Measurements from ENCODE around the gene PIGZ. TPM values are rescaled to one million over a fixed set of nuclear protein-coding genes. Genes with fewer than 3 reads are reported as not detected.

Gene PIGZ
- total and polyA plus RNA-seq, 4 donors, result 0.99 to 2.4 (median 1.6) TPM

GRCh38 chr3:196985954-196986885 lies 17.6 kb upstream of the PIGZ start (continued):
- TF ChIP-seq ZBTB33 (IDR thresholded peaks at IDR 0.05), result no peak
- no peak for TF ChIP-seq ATF3 (IDR thresholded peaks at IDR 0.05)
- TF ChIP-seq FOXA2 (IDR thresholded peaks at IDR 0.05), result no peak
- no peak for TF ChIP-seq MAX (IDR thresholded peaks at IDR 0.05)
- TF ChIP-seq NR2F2 (IDR thresholded peaks at IDR 0.05), result no peak
- no peak for TF ChIP-seq FOXA1 (IDR thresholded peaks at IDR 0.05)
- no peak for TF ChIP-seq EGR1 (IDR thresholded peaks at IDR 0.05; ENCODE audit: low read depth in 2 of 2)
- no peak for TF ChIP-seq YY1 (IDR thresholded peaks at IDR 0.05)
- no peak for TF ChIP-seq HNF4A (conservative IDR thresholded peaks at IDR 0.05)
- no peak for TF ChIP-seq CTCF (IDR thresholded peaks at IDR 0.05; ENCODE audit: low read depth, low read length, missing input control)

- TF ChIP-seq TAF1 (conservative IDR thresholded peaks at IDR 0.05) (no peak), ATF3 (IDR thresholded peaks at IDR 0.05) (no peak), CTCF (IDR thresholded peaks at IDR 0.05; ENCODE audit: low read depth, low read length, missing input control) (no peak), MAX (IDR thresholded peaks at IDR 0.05) (no peak), EGR1 (IDR thresholded peaks at IDR 0.05; ENCODE audit: low read depth in 2 of 2) (no peak), ZBTB33 (IDR thresholded peaks at IDR 0.05) (no peak), NR2F2 (IDR thresholded peaks at IDR 0.05) (no peak), FOXA1 (IDR thresholded peaks at IDR 0.05) (no peak), RAD21 (IDR thresholded peaks at IDR 0.05) (no peak), YY1 (IDR thresholded peaks at IDR 0.05) (no peak), RXRA (IDR thresholded peaks at IDR 0.05) (no peak), JUND (IDR thresholded peaks at IDR 0.05) (no peak)
- H3K9me3 ChIP-seq (ENCODE audit: control insufficient read depth in 4 of 4, low read length in 3 of 4), result peaks cover 0 to 3% (median 0%) of the 10 kb centered on the region in 4 donors
- DNase-seq (ENCODE audit: low spot score), result no peak
- WGBS, result 93% methylated on average over 6 of the region's 6 CpGs
- H3K4me3 ChIP-seq (ENCODE audit: low read depth in 1 of 3, low read length in 3 of 3), result no peak overlapping the region
- H3K27me3 ChIP-seq (ENCODE audit: control insufficient read depth in 4 of 4, insufficient read depth in 4 of 4, low read length in 3 of 4), result no peaks in the 10 kb centered on the region
- H3K4me1 ChIP-seq (ENCODE audit: control insufficient read depth in 4 of 4, insufficient read depth in 4 of 4, low read length in 3 of 4), result no peaks in the 10 kb centered on the region
- H3K27ac ChIP-seq (ENCODE audit: low read depth in 1 of 2, low read length in 2 of 2), result no peak overlapping the region
- H3K36me3 ChIP-seq (ENCODE audit: control insufficient read depth in 4 of 4, insufficient read depth in 3 of 4, low read depth in 1 of 4, low read length in 3 of 4), result no peaks in the 10 kb centered on the region
- H3K9ac ChIP-seq (ENCODE audit: low read depth in 1 of 2, low read length in 2 of 2), result no peak overlapping the region
These were observed 16.7 kb upstream of the PIGZ start for GRCh38 chr3:196985298-196985697.
